Measurements from ENCODE around the gene GIPC2.
"Not testable (repeated sequence)": the region's sequence is repeated elsewhere in the genome, so short reads cannot be mapped to it uniquely, and the experiment has no call there.

Gene GIPC2

GRCh38 chr1:78045926-78046778 lies at the start of gene GIPC2:
Gene GIPC2, plus strand, starts transcription at chr1:78045966. Its CDS starts 129 bp downstream, at chr1:78046095.
- peak; percentile 58 for DNase-seq (ENCODE audit: low spot score)

GRCh38 chr1:77996734-77997133 lies 49.0 kb upstream of the GIPC2 start:
- no peak for DNase-seq (ENCODE audit: low spot score)

GRCh38 chr1:78000536-78000935 lies 45.2 kb upstream of the GIPC2 start:
- DNase-seq (ENCODE audit: low spot score): not testable (repeated sequence)

- DNase-seq (ENCODE audit: low spot score): no peak
Observed at GRCh38 chr1:78003070-78003746, 42.6 kb upstream of the GIPC2 start.

- peak; percentile 66 for DNase-seq (ENCODE audit: low spot score)
Observed at GRCh38 chr1:78003882-78004718, 41.7 kb upstream of the GIPC2 start.

- DNase-seq (ENCODE audit: low spot score): peak; percentile 54
Observed at GRCh38 chr1:78004719-78005447, 40.9 kb upstream of the GIPC2 start, which contains the start of gene DNAJB4. Gene DNAJB4, plus strand, starts transcription at chr1:78004939. Its CDS starts 172 bp downstream, at chr1:78005111.

- DNase-seq (ENCODE audit: low spot score): no peak
Observed at GRCh38 chr1:78005448-78005722, 40.4 kb upstream of the GIPC2 start.

GRCh38 chr1:78005755-78006154 lies 40.0 kb upstream of the GIPC2 start:
- DNase-seq (ENCODE audit: low spot score): no peak

- DNase-seq (ENCODE audit: low spot score): no peak
Observed at GRCh38 chr1:78006521-78006920, 39.2 kb upstream of the GIPC2 start.

GRCh38 chr1:78007677-78008341 lies 38.0 kb upstream of the GIPC2 start:
- no peak for DNase-seq (ENCODE audit: low spot score)

GRCh38 chr1:78009276-78009675 lies 36.5 kb upstream of the GIPC2 start:
- DNase-seq (ENCODE audit: low spot score): no peak

- no peak for DNase-seq (ENCODE audit: low spot score)
Observed at GRCh38 chr1:78009836-78010235, 35.9 kb upstream of the GIPC2 start.

GRCh38 chr1:78011050-78011449 lies 34.7 kb upstream of the GIPC2 start:
- DNase-seq (ENCODE audit: low spot score): no peak

- no peak for DNase-seq (ENCODE audit: low spot score)
Observed at GRCh38 chr1:78015148-78015547, 30.6 kb upstream of the GIPC2 start.

GRCh38 chr1:78019024-78019423 lies 26.7 kb upstream of the GIPC2 start:
- no peak for DNase-seq (ENCODE audit: low spot score)

- not testable (repeated sequence) for DNase-seq (ENCODE audit: low spot score)
Observed at GRCh38 chr1:78021134-78021533, 24.6 kb upstream of the GIPC2 start.

GRCh38 chr1:78029793-78030192 lies 16.0 kb upstream of the GIPC2 start:
- no peak for DNase-seq (ENCODE audit: low spot score)

GRCh38 chr1:78032996-78033796 lies 12.6 kb upstream of the GIPC2 start:
- DNase-seq (ENCODE audit: low spot score): no peak

GRCh38 chr1:78033797-78034172 lies 12.0 kb upstream of the GIPC2 start:
- DNase-seq (ENCODE audit: low spot score): no peak

- no peak for DNase-seq (ENCODE audit: low spot score)
Observed at GRCh38 chr1:78035121-78035520, 10.6 kb upstream of the GIPC2 start.

- no peak for DNase-seq (ENCODE audit: low spot score)
Observed at GRCh38 chr1:78036450-78036849, 9.3 kb upstream of the GIPC2 start.
